ENCODE data around the gene CDKAL1.

DNA sequence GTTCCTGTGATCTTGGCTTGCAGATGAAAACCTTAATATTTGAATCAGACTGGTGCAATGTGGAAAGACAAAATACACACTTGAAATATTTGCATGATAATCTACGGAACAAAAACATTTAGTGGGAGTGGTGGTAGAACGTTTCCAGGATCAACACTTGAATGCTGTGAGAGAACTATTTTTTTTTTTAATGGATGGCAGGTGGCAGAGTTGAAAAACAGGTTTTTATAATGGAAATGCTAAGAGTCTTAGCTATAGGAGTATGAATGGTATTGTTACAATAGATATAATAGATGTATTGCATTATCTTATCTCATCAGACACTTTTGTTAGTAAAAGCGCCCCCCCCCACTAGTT is 49.2 kb downstream of the CDKAL1 start:
- TF ChIP-seq POLR2AphosphoS5 (IDR thresholded peaks at IDR 0.05; ENCODE audit: insufficient read depth in 1 of 2, low read depth in 1 of 2): no peak
- TF ChIP-seq, protein P1, sequence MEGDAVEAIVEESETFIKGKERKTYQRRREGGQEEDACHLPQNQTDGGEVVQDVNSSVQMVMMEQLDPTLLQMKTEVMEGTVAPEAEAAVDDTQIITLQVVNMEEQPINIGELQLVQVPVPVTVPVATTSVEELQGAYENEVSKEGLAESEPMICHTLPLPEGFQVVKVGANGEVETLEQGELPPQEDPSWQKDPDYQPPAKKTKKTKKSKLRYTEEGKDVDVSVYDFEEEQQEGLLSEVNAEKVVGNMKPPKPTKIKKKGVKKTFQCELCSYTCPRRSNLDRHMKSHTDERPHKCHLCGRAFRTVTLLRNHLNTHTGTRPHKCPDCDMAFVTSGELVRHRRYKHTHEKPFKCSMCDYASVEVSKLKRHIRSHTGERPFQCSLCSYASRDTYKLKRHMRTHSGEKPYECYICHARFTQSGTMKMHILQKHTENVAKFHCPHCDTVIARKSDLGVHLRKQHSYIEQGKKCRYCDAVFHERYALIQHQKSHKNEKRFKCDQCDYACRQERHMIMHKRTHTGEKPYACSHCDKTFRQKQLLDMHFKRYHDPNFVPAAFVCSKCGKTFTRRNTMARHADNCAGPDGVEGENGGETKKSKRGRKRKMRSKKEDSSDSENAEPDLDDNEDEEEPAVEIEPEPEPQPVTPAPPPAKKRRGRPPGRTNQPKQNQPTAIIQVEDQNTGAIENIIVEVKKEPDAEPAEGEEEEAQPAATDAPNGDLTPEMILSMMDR (IDR thresholded peaks at IDR 0.05): no peak

All from vagina (tissue), 2 donors.